HG03558 (cell line): Measurements from ENCODE around the gene METTL15.
"Not testable (repeated sequence)": the region's sequence is repeated elsewhere in the genome, so short reads cannot be mapped to it uniquely, and the experiment has no call there.

Experiments
- ATAC-seq: cut with Tn5 transposase; IDR thresholded peaks from one replicate; pipeline ENCODE4 v1.9.1; 2021; ENCODE audit warnings: moderate number of reproducible peaks; ENCODE audit not compliant: unreplicated experiment; ENCODE audit errors: extremely low read depth

METTL15 gene

GRCh38 chr11:28353991-28354390 is 245.8 kb downstream of the METTL15 start:
- ATAC-seq = no peak

- ATAC-seq = no peak
Measured at GRCh38 chr11:28366549-28367346, 258.6 kb downstream of the METTL15 start.

- ATAC-seq = not testable (repeated sequence)
Measured at GRCh38 chr11:28378095-28378494, 269.9 kb downstream of the METTL15 start.
